AG10803 (cell line): ENCODE results near the gene RUNX1.

Experiments used
- DNase-seq: peaks from one replicate; pipeline ENCODE4 v3.0.0; 2010; ENCODE audit warnings: low read depth
- H3K4me3 ChIP-seq: 2 replicates; pipeline ENCODE4 v1.5.1; 2011; ENCODE audit warnings: mild to moderate bottlenecking, low read length, control low read depth
- CTCF ChIP-seq: conservative IDR thresholded peaks from 2 replicates; pipeline ENCODE4 v1.5.1; 2011; ENCODE audit warnings: mild to moderate bottlenecking, low read length, control low read depth, inconsistent platforms

RUNX1 gene

DNA sequence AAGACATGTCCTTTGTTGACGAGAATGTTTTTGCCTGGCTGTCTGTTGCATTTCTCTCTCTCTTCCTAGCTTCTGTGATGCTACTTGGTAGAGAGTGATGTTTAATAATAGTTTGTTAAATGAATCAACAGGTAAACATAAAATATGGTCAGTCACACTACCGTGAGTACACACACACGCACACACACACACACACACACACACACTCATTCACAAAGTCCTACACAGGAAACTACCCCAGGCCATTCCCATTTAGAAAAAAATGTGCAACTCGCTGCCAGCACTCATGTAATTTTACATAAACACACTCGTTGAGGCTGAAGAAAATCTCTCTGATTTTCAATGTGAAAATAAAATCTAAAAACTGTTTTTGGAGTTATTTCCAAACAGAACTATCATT, 38.7 kb downstream of the RUNX1 start:
- H3K4me3 ChIP-seq = no peak overlapping the region
- DNase-seq = no peak
- no peak for TF ChIP-seq CTCF

DNA sequence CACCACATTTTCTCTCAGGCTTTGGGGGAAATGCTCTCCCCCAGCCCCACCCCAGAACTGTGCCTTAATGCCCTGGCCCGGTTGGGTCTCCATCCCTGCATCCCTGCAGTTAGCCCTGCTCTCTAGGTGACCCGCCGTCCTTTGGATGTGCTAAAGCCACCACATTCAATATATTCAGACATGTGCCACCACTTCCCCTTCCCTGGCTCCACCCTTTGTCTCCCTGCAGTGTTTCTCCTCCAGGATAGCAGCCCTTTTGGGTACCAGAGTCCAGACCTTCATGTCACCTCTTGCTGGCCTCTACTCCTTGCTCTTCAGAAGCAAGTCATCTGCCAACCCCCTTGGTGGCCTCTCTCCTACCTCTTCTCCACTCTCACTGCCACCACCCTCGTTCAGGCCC, 41.8 kb downstream of the RUNX1 start:
- H3K4me3 ChIP-seq = no peak overlapping the region
- no peak for DNase-seq
- TF ChIP-seq CTCF = no peak

GRCh38 chr21:35006771-35007170, 42.3 kb downstream of the RUNX1 start:
- H3K4me3 ChIP-seq = no peak overlapping the region
- DNase-seq = no peak
- TF ChIP-seq CTCF = no peak

- no peak for DNase-seq
- TF ChIP-seq CTCF = no peak
- H3K4me3 ChIP-seq = no peak overlapping the region
Observed at GRCh38 chr21:35006248-35006647, 42.9 kb downstream of the RUNX1 start.

- peak; percentile 28 for DNase-seq
- no peak for TF ChIP-seq CTCF
- no peak overlapping the region for H3K4me3 ChIP-seq
Observed at GRCh38 chr21:35005560-35006224, 43.4 kb downstream of the RUNX1 start.

DNA sequence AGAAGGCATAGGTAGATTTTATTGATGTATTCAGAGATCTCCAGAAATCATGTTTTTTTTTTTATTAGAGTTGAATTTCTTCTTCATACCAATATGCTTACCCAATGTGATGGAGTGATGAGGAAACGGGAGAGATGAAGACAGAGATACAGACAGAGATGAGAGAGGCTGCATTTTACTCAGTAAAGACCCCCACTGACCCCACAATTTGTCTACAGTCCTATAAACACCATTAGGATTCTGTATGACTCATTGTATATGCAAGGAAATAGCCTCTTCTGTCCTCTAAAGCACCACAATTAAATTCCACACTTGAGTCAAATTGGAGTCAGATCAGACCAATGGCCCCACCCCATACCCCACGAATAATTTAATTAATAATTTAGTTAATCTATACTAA, 44.0 kb downstream of the RUNX1 start:
- no peak for TF ChIP-seq CTCF
- H3K4me3 ChIP-seq = no peak overlapping the region
- no peak for DNase-seq

GRCh38 chr21:35004314-35004713, 44.8 kb downstream of the RUNX1 start:
- DNase-seq = no peak
- H3K4me3 ChIP-seq = no peak overlapping the region
- TF ChIP-seq CTCF = no peak
